VCaP (cell line): ENCODE measurements around the gene DCLRE1B.
A peak's percentile ranks its signal among the peaks of the same experiment; 100 is the strongest.

Experiments
- H3K27ac ChIP-seq: fragments of 450-650 bp; 2 replicates; pipeline ENCODE4 v1.5.1; 2017
- CTCF ChIP-seq: fragments of 450-650 bp; conservative IDR thresholded peaks from 2 replicates; pipeline ENCODE4 v1.5.1; 2017; ENCODE audit warnings: mild to moderate bottlenecking, moderate library complexity

Gene DCLRE1B

DNA sequence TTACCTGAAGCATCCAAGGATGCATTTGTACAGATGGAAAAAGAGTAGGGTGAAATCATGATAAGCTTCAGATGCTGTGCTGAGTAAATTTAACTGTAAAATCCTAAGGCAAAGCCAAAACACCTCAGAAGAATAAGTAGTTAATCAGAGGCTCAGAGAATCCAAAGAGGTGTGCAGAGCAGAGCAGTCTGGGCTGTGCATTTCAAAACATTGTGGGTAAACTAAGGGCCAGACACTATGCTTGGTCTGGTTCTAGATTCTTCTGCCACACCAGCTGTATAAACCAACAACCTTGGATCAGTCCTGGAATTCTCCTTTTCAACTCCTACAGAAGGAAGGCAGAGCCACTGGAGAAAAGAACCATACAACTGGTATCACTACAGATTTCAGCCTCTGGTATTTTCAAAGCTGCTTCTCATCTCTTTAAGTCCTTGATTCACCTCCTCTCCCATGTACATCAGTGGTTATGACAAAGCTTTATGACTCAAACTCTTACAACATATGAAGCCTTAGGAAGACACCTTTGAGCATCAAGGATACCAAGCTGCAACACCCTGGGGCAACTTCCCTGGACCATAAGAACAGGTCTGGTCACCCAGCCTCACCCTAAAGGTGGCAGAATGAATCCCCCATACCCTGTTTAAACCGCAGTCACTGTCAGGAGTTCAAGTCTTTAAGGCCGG is 12.4 kb downstream of the DCLRE1B start:
- H3K27ac ChIP-seq, result no peak overlapping the region
- TF ChIP-seq CTCF, result no peak

DNA sequence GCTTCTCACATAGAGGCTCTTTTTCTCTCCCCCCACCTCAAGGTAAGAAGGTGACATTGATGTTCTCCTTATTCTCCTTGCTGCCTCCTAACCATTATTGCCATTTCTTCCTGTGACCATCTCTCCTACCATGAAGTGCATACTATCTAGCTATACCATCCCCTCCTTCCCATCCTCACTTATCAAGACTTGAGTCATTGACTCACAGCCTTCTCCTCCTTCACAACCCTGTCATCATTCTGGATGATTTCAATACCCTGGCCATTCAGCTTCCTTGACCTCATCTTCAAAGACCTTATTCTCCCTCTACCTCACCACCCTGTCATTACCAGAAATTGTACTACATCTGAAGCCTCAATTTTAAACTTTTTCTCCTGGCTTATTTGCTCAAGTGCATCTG is 13.1 kb downstream of the DCLRE1B start:
- no peak overlapping the region for H3K27ac ChIP-seq
- no peak for TF ChIP-seq CTCF

GRCh38 chr1:113922957-113923356 is 17.8 kb downstream of the DCLRE1B start:
- no peak for TF ChIP-seq CTCF
- H3K27ac ChIP-seq, result no peak overlapping the region

GRCh38 chr1:113924473-113924872 is 19.3 kb downstream of the DCLRE1B start:
- no peak for TF ChIP-seq CTCF
- no peak overlapping the region for H3K27ac ChIP-seq

DNA sequence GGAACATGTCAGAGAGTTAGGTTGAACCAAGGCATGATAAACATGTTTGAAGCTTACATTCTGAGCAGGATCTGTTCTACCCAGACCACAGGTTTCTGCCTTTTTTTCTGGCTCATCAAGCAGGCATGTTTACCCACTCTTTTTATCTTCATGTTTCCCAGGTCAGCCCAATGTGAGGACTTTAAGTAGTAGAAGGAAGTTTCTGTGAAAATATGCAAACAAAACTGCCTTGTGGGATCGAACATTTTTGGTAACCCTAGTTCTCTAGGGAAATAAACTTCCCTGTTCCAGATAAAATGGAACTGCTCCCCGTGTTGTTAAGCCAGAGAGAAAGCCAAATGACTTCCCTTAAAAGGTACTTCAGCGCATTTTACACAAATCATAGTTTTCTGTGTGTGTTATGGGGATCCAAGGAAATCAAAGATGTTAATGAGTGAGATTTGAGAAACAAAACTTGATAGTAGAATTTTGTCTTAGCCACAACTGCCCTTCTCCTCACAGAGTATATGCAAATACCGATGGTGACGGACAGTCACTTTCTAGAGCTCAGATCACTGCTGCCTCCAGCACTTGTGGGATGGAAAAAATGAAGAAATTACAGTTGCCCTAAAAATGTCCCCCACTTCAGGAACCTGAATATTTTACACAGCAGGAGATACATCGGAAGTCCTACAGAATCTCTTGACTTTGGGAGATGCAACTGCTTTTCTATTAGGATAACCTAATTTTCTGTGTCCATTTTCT is 23.2 kb downstream of the DCLRE1B start:
- peak overlapping the region; percentile 83 for H3K27ac ChIP-seq
- TF ChIP-seq CTCF, result no peak

- TF ChIP-seq CTCF, result no peak
- H3K27ac ChIP-seq, result peak within 1 kb of the TSS; percentile 83
Observed at GRCh38 chr1:113928941-113929749, 24.0 kb downstream of the DCLRE1B start, which contains the start of gene HIPK1. HIPK1 (plus strand) TSS chr1:113929324.
